Transverse colon (tissue), 3 donors: ENCODE results near the gene SLC50A1.

Source experiments
- CTCF ChIP-seq, 5 experiments: fragments of 200-600 bp in 3 of 5; fragments of 450-650 bp in 2 of 5; sonication (generic) in 3 of 5; IDR thresholded peaks; 1 replicate in 2 of 5; 2 replicates in 3 of 5; pipeline ENCODE4 v1.5.1; 2016 to 2017; ENCODE audit warnings: antibody characterized with exemption in 5 of 5, inconsistent platforms in 3 of 5, mild to moderate bottlenecking in 2 of 5, moderate library complexity in 1 of 5
- EP300 ChIP-seq: sonication (generic); formaldehyde crosslinking; IDR thresholded peaks from one replicate; pipeline ENCODE4 v1.6.1; 2017; ENCODE audit warnings: antibody characterized with exemption, low read depth
- POLR2A ChIP-seq: fragments of 450-650 bp; IDR thresholded peaks from one replicate; pipeline ENCODE4 v1.6.1; 2016; ENCODE audit warnings: antibody characterized with exemption, mild to moderate bottlenecking, moderate library complexity

GRCh38 chr1:155122308-155122707 is 13.3 kb upstream of the SLC50A1 start:
- TF ChIP-seq POLR2A (no peak), CTCF (IDR thresholded peaks at IDR 0.05) (no peak), EP300 (no peak)
